Measurements from ENCODE around the gene WARS2.

Gene WARS2

DNA sequence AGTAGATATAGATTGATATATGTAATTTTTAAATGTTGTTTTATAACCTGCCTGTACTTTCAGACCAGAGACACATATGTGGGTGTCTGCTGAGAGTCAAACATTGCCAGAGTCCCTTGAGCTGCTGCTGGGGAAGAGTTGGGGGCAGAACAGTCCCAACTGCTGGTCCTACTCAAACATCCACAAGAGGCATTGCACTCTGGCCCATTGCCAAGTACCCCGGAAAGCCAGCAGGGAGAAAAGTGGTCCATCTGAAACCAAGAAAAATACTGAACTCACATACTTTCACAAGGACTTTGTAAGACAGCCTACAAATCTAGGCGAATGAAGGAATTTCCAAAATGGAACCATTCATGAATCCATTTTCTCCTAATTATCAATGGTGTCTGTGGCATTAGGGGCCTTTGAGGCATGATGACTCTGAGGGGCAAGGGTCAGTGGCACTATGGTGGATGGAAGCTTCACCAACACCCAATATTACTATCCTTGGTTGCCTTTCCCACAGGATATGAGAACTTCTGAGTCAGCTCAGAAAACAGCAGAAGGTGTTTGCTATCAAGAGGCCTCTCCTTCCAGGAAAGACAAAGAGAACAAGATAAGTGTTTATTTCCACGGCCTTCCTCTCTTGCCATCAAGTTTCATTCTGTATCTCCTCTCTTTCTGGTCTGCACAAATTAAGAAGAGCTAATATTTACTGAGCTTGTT, 145.0 kb downstream of the WARS2 start:
- DNase-seq: no peak

DNA sequence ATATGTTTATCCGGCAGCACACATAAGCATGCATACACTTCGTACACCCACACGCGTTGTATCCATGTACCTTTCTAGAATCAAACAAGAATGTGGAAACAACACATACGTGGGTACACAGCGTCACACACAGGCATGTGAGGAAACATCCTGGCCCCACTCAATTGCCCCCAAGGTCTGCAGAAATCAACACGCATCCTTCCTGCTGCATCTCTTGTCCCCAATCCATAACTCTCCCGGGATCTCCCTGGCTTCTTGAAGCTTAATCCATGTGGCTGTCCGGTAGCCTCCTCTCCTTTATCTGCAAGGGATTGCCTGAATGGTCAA, 146.8 kb downstream of the WARS2 start:
- DNase-seq: no peak

DNA sequence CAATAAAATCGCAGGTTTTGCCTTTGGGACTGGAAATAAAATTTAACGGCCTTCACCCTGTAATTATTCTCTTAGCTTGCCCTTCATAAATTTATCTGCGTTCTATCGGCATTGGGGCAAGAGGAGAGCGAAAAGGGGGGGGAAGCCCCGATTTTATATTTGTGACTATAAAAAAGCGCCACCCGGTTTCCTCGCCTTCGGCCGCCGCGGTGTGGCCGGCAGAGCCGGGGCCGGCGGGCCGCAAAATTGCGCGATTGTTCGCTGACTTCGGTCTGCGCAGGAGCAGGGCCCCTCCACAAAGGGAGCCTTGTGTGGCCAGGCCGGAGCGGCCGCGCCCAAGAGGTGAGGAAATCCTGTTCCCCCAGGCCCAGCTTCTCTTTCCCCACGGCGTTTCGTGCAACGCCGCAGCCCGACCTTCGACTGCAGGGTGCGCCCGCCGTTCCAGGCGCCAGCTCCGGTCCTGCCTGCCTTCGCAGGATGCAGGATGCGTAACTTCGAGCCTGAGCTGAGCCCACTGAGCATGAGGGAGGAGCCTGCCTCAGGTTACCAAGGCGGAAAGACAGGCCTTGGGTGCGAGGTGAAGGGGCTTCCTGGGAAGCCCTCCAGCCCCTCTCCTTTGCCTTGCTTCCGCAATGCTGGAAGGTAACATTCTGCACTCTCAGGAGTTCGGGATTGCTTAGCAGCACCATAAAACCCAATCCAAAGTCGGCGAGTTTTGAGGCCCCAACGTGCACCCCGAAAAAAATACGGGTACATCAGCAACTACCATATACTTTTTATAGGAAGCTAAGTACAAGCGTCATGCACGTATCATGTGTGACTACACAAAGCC, 147.4 kb downstream of the WARS2 start:
- no peak for DNase-seq

DNA sequence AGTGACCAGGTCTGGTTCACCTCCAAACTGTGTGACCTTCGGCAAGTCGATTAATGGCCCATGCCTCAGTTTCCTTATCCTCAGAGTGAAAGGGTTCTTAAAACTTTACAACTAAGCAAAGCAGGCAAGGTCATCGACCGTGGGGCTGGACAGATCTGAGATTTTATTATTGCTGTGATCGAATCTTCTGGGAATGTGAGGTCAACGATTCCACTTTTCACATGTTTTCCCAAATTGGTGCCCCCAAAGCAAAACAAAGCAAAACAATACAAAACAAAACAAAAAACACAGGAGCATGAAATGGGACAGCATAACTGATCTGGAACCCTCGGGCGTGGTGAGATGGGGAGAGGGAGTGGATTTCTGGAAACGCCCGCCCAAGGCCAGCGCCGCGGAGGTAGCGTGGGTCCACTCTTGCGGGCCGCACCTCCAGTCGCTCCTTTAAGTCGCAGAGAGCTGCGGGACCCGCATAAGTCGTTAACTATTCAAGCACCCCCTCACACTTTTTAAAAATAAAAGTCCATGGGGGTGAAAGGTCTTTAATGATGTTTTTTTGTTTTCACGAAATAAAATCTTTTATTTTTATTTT, 148.1 kb downstream of the WARS2 start:
- no peak for DNase-seq

DNA sequence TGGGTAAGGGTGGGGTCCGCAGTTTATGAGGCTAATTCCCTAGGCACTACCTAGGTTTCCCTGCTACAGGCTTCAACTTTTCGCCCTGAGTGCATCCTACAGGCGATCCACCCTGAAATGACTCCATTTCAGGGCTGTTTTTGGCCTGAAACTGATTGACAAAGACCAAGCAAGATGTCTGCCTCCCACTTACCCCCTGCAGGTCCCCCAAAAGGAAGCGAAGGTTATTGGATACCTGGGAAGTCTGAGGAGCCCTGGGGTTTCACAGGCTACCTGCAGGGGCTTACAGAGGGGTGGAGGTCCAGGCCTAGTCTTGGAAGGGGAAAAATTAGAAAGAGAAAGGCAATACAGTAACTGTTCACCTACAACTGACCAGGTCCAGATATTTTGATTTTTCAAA, 149.0 kb downstream of the WARS2 start:
- no peak for DNase-seq

DNA sequence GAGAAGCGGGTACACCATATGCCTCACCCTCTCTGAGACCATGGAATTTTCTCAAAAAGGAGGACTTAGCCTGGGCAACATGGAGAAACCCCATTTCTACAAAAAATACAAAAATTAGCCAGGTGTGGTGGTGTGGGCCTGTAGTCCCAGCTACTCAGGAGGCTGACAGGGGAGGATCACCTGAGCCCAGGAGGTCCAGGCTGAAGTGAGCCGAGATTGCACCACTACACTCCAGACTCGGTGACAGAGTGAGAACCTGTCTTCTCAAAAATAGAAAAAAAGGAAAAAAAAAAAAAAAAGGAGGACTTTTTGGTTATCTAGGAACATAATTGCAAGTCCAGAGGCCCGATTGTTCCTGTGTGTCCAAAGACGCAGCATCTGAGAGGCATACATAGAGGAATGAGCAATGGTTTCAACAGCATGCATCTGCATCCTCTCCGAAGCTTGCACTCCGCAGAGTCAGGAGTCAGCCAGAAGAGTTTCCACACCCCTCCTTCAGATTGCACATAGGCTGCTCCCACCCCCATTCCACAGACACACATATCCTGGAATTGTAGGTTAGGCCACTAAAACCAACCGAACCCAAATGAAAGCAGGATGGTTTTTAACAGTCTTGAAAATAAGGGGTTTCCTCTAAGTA, 149.8 kb downstream of the WARS2 start:
- no peak for DNase-seq

DNA sequence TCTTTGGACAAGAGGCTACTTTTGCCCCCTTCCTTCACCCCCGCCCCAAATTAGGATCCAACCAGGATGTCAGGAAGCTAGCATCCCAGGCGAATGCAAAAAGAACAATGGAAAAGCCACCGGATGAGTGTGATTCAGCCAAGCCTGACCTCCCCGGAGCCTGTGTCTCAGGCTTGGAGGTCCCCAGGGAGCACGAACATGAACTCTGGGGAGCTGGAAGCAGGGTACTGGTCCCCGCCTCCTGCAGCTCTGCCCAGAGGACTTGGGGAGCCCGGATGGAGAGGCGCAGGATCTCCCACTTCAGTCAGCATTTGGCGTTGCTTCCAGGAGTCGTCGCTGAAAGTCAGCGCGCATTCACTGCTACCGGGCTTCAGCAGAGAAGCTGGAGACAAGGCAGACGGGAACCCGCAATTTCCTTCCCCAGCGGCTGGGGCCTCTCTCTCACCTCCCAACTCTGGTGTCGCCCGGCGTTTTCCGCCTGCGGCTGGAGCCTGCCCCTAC, 150.5 kb downstream of the WARS2 start:
- no peak for DNase-seq

DNA sequence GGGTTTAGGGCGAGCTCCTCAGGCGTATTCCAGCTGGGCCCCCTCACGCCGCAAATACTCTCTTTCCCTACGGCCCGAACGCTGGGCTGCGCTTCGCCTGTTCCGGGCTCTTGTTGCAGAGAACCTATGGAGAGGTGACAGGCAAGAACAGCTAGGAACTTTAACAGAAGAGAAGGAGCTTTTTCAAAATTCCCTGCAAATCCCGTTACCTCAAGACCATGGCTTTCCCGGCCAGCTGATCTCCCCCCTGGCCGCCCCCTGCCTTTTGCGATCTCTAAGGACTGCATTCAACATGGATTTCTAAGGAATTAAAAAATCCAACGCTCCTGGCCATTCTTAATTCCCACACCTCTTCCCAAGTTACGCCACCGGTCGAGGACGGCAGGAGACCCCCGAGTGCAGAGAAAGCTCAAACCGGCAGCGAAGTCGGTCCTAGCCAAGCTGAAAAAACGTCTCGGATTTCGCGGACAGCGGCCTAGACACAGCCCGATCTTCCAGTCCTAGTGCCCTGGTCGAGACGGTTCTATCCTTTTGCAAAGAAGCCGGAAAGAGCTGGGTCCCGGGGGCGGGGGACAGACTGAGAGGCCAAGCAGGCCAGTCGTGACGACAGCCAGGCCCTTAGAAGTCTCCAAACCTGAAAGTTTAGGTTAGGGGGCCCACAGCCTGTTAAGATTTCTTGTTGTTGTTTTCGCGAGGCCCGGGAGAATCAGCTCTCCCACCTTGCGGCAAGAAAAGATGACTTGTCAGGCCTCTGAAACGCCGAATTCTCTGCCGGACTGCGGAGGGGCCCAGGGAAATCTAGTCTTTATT, 151.2 kb downstream of the WARS2 start:
- no peak for DNase-seq

DNA sequence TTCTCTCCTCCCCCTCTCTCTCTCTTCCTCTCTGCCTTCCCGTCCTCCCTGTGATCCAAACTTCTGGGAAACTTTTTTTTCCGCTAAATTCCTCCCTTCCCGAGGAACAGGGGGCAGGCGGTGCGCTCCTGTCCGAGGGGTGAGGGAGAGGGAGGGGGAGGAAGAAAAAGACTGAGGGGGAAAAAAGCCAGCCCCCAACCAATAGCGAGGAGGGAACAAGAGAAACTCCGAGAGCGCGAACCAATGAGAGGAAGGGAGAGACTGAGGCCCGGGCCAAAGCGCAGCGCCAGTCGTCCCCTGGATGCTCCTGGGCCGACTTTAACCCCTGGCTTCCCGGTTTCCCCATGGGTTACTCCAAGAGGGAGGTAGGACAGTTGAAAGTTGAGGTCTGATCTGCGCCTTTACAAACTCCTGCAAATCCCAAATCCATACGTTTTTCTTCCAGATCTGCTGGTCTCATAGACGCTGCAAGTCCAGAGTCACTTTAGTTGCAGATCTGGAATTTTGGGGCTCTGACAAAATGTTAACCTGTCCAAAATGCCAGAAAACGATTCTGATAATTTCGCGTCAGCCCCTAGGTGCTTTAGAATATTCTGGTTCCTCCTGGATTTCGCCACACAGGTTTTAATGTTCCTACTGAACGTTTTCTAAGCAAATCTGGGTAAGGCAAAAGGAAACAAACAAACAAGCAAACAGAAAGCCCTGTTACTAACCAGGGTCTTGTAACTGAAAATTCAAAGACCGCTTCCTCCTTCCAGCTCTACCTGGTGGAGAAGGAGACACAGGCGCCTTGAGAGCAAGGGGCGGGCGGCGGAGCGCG, 152.1 kb downstream of the WARS2 start, which contains the start of gene TBX15:
Gene TBX15, minus strand, starts transcription at position 158 of the 820 bp plus-strand sequence. CDS start 548 bp downstream, outside the sequence.
- no peak for DNase-seq

DNA sequence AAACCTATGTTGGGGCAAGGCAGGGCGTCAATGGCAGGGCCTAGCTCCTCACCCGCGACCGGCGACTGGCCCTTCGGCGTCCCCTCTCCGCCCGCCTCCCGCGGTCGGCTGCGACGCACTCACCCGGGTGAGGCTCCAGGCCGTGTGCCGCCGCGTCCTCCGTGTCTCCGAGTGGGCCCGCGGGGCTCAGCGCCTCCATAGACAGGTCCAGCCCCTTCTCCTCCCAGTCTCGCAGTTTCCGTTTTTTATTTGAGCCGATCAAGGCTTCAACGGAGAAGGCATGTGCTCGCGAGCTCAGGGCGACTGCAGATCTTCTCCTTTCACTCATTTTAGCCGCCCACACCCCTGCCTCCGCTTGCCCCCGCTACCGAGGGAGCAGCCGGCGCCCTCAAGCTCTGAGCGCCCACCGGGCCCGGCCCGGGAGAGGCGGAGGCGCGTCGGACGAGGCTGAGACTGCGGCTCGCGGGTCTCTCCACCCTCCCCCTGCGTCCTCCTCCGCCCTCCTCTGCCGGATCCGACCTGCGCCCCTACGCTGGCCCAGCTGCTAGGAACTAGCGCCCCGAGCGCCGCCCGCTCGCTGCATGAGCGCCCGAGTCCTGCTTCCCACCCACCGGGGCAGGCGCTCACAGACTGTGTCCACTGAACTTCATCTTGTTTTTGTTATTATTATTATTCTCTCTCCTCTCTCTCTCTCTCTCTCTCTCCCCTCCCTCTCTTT, 152.8 kb downstream of the WARS2 start:
- no peak for DNase-seq

DNA sequence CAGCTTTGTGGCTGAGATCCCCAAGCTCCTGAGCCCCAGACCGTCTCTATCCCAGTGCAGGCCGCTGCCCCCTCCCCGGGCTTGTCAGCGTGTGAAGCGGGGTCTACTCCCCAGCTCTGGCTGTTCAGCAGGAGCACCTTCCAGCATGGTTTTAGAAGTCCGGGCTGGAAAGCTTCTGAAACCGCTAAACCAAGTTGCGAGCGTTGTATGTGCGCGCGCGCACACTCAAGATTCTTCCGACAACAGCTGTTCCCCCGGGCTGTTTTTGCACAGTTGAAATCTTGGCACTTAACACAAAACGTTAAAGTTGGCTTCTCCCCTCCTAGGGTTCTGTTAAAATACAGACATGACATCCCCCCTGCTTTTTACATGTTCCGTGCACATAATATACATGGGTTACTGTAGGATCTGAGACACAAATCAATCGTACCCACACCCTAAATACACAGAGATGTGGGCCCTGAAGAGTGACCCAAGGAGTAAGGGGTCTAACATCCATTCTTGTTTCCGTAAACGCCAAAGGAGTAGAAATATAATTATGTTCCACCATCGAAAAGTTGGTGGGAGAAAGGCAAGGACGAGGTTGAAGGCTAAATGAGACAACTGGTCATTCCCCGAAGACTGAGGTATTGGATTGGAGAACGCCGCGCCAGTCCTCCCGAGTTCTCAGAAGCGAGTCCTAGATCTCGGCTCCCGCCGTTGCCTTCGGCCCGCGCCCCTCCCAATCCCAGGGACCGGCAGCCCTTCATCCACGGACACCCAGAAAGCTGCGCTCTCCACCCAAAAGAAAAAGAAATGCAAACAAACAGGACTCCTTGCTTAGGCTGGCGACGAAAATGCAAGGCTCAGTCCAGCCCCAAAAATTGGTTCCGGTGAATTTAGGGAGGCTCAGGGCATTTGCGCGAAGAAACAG, 153.6 kb downstream of the WARS2 start:
- no peak for DNase-seq

DNA sequence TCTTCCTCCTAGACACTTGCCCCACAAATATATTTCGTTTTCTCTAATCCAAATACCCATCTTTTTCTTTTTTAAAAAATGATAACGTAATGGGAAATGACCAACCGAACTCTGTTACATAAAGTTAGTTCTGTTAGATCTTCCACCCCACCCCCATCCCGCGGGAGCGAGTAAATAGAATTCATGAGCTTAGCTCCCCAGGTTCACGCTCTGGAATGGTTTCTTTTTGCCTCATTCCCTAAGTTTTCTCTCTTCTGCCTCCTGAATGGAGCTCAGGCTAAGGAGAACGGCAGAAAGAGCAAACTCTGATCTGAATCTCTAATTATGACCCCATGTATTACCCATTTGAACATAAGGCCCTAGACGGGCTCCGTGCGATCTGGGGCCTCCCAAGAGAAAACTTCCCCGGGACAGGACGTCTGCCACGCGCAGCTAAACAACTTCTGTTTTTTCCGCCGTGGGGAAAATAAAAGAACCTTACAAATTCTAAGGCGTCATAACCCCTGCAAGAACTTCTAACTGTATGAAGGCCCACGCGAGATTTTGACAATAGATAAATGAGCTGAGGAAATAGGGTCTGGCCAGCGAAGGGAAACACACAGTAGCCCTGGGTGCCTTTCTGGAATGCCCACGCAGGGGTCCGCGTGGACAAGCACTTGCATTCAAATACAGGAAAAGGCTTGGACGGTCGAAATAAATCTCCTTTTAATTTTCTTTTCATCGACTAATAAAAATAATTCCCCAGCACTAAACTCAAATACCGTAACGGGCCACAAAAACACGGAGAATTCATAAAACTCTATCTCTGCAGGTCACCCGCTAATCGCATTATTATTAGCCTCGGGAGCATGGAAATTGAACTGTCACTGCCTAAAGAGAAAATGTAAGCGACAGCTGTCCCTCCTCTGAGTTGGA, 154.6 kb downstream of the WARS2 start:
- no peak for DNase-seq

DNA sequence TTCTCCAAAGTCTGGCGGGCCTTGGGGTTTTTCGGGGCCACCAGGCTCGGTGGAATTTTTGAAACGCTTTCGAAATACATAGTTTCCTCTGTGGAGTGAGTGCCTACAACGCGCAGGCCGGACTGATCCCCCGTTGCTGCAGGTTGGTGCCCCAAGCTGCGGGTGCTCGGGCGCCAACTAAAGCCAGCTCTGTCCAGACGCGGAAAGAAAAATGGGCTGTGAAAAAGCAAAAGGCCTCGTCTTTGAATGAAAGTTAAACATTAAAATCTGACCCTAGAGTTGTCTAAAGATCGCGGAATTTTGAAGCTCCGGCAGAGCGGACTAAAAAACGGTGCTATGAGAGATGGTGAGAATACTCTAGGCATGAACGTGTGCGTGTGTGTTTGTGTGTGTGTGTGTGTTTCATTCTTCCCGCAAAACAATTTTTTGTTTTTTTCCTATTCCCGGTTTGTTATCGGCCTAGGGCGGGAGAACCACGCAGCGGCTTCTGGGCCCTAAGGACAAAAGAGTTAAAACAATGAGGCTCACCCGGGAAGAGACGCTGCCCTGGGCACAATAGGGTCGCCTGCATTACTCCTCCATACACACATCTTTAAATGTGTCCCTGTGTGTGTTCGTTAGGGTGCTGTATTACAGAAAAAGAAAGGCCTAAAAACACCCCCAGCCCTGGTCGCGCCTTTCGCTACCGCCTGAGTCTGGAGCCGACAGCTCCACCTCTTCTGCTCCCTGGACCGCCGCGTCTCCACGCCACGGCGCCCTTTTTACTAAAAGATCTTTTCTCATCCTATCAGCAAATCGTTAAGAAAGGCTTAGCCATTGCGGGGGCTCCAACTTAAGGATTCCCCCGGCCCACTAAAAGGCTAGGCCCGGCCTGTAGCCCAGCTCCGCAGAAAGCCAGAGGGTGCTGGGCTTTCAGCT, 155.5 kb downstream of the WARS2 start:
- DNase-seq: no peak

DNA sequence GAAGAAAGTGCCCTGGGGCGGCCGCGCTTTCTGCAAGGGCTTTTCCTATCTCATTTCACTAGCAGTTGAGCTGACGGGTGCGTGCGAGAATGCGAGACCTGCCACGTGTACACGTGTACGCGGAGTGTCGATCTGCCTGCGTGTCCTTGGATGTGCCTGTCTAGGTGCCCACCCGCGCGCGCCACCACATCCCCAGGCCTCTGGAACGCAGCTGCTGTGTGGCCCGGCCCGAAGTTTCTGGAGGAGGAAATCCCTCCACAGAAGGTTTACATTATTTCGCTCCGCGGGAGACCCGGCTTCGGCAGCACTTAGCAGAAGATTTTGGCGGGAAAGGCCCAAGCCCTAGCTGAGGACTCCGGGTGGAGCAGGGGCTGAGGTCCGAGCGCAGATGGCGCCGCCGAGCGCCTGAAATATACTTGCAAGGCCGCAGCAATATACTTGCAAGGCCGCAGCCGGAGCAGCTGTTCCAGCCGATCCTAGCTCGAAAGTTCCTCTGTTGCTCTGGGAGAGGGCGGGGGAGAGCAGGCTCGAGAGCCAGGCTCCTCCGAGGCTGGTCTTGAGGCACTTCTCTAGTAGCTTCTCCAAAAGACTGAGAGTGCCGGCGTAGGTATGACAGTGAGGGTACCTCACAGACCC, 156.2 kb downstream of the WARS2 start:
- no peak for DNase-seq

DNA sequence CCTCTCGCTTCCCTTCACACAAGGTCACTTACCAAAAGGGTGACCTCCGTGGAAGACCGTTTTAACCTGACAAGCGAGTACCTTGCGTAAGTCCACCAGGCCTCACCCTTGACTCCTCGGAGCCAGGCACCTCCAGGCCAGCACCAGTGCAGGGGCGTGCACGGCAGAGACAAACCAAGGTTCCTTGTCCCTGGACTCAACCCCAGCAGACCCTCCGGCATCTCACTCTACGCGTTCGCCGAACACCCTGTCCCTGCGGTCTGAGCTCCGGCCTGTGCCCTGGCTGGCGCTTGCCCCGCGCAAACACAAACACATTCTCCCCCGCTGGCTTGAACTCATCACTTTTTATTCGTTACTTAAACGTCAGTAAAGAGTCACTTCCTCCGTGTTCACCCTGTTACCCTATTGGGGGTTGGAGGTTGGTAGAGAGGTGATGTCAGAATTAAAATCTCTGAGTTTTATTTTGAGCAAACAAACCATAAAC, 156.9 kb downstream of the WARS2 start:
- no peak for DNase-seq

DNA sequence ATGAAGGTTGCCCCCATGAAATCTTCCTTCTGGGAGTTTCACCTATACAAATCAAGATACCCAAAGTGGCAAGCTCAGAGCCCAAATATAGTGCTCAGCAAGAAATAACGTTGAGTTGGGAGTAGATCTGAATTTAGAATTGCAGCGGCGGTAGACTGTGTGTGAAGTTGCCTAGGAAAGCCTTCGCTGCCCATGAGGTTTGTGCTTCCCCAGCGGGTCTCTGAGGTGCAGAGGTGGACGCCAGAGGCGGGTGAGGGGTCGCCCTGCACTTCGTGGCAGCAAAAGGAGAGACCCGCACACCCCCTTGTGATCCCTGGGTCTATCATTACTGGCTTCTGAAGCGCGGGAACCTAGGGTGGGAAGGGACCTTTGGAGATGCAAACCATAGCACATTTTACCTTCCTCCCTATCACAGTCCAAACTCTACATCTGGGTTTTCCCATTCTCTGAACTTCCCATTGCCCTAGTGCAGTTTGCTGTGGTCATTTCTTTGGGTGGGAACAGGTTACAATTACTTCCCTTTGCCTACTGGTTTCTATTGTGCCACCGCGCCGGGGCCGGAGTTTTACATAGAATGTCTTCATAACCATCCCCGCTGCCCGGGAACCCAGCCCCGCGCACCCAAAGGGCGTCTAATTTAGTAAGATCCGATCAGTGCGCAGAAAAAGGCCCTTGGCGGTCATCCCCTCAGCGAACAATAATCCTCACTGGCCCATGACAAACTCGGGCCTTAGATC, 157.5 kb downstream of the WARS2 start:
- no peak for DNase-seq

Data from GOT3 (cell line).